Keratinocyte (primary cell): ENCODE data around the gene TPST2. TPM values are rescaled to one million over a fixed set of nuclear protein-coding genes. Genes with fewer than 3 reads are reported as not detected.

ENCODE experiments used
- DNase-seq: peaks from one replicate; pipeline ENCODE4 v3.0.0-alpha.2; 2011; ENCODE audit warnings: low read depth, missing footprints, low spot score
- FAIRE-seq: peaks from 2 replicates; lab custom pipeline; 2011; peaks lifted over from hg19 to GRCh38; lab: Jason Lieb, UNC
- H2AFZ ChIP-seq: 2 replicates; pipeline ENCODE4 v1.6.0; 2012; ENCODE audit warnings: low read length, control low read depth, inconsistent platforms; ENCODE audit not compliant: control insufficient read depth
- H3K27ac ChIP-seq: 2 replicates; pipeline ENCODE4 v1.5.1; 2011; ENCODE audit warnings: low read length; ENCODE audit not compliant: control insufficient read depth, insufficient read depth
- H3K27me3 ChIP-seq: 3 replicates; pipeline ENCODE4 v1.6.0; 2011; ENCODE audit warnings: low read length; ENCODE audit not compliant: control insufficient read depth, insufficient read depth; ENCODE audit errors: extremely low read depth
- H3K36me3 ChIP-seq, 2 experiments: 2 replicates in 1 of 2; 3 replicates in 1 of 2; pipeline ENCODE4 v1.5.1; 2011; ENCODE audit warnings: low read length in 2 of 2, mild to moderate bottlenecking in 1 of 2; ENCODE audit not compliant: control insufficient read depth in 2 of 2, insufficient read depth in 2 of 2; ENCODE audit errors: extremely low read depth in 1 of 2
- H3K4me1 ChIP-seq: 3 replicates; pipeline ENCODE4 v1.5.1; 2011; ENCODE audit warnings: low read length; ENCODE audit not compliant: control insufficient read depth, insufficient read depth; ENCODE audit errors: extremely low read depth
- H3K4me2 ChIP-seq: 3 replicates; pipeline ENCODE4 v1.6.0; 2011; ENCODE audit warnings: low read depth, low read length; ENCODE audit not compliant: control insufficient read depth, insufficient read depth; ENCODE audit errors: extremely low read depth
- H3K4me3 ChIP-seq, 3 experiments: fragments of 200-600 bp in 1 of 3; sonication (generic) in 1 of 3; 2 replicates in 2 of 3; 3 replicates in 1 of 3; pipeline ENCODE4 v1.5.1; 2011 to 2016; ENCODE audit warnings: low read length in 3 of 3, mild to moderate bottlenecking in 3 of 3, control low read depth in 2 of 3, inconsistent platforms in 1 of 3, low read depth in 1 of 3, mixed read lengths in 1 of 3, mixed run types in 1 of 3, moderate library complexity in 1 of 3; ENCODE audit not compliant: control insufficient read depth in 2 of 3, insufficient read depth in 2 of 3; ENCODE audit errors: extremely low read depth in 1 of 3
- H3K79me2 ChIP-seq: 2 replicates; pipeline ENCODE4 v1.6.0; 2012; ENCODE audit warnings: low read length; ENCODE audit not compliant: control insufficient read depth, insufficient read depth
- H3K9ac ChIP-seq: 3 replicates; pipeline ENCODE4 v1.6.0; 2011; ENCODE audit warnings: low read length; ENCODE audit not compliant: control insufficient read depth, insufficient read depth; ENCODE audit errors: extremely low read depth
- H3K9me1 ChIP-seq: 3 replicates; pipeline ENCODE4 v1.6.0; 2011; ENCODE audit warnings: low read length; ENCODE audit not compliant: control insufficient read depth, insufficient read depth; ENCODE audit errors: extremely low read depth
- H3K9me3 ChIP-seq: 2 replicates; pipeline ENCODE4 v1.5.1; 2012; ENCODE audit warnings: low read depth, low read length; ENCODE audit not compliant: control insufficient read depth
- H4K20me1 ChIP-seq: 3 replicates; pipeline ENCODE4 v1.6.0; 2011; ENCODE audit warnings: low read length; ENCODE audit not compliant: control insufficient read depth, insufficient read depth; ENCODE audit errors: extremely low read depth
- EZH2 ChIP-seq: IDR thresholded peaks from one replicate; pipeline ENCODE4 v1.6.1; 2012; ENCODE audit warnings: inconsistent platforms, mild to moderate bottlenecking, low read length, moderate library complexity
- dilution Hi-C: fragments of 300-500 bp; cut with MboI; formaldehyde crosslinking; loops from one replicate; pipeline ENCODE4 v1.7.0; 2020; ENCODE audit warnings: low sequenced_read_pairs; ENCODE audit not compliant: extremely low pct_ligation_motif_present
- polyA plus RNA-seq, 5 experiments: library from polyadenylated mRNA; depleted of rRNA in 3 of 5; stranded (reverse) in 3 of 5; stranded (forward) in 1 of 5; unstranded in 1 of 5; fragments of >200 nt; gene quantifications; 1 replicate in 1 of 5; 2 replicates in 3 of 5; 3 replicates in 1 of 5; pipeline versions ENCODE4 v1.2.1 to v1.2.3, GENCODE V29; 2011 to 2012; ENCODE audit warnings: missing spikeins in 2 of 5, low read depth in 1 of 5, low replicate concordance in 1 of 5
- TF ChIP-seq, protein P1 (sequence below), 3 experiments: IDR thresholded peaks in 1 of 3; conservative IDR thresholded peaks in 1 of 3; optimal IDR thresholded peaks in 1 of 3; 2 replicates in 2 of 3; 3 replicates in 1 of 3; pipeline versions ENCODE3 to v1.5.1; 2011; ENCODE audit warnings: low read length in 3 of 3, mild to moderate bottlenecking in 3 of 3, moderate library complexity in 2 of 3, control low read depth in 1 of 3, inconsistent platforms in 1 of 3; ENCODE audit not compliant: insufficient read depth in 2 of 3; ENCODE audit errors: extremely low read depth in 1 of 3

The TPST2 gene
- polyA plus RNA-seq, 1 donor (not counting 4 experiments of a cell fraction or from before 2014, with no cell fraction given), result 22.4 TPM

- no peaks in the 10 kb centered on the region for H3K79me2 ChIP-seq
- no peaks in the 10 kb centered on the region for H3K27me3 ChIP-seq
- no peak for TF ChIP-seq EZH2
- TF ChIP-seq, protein P1, sequence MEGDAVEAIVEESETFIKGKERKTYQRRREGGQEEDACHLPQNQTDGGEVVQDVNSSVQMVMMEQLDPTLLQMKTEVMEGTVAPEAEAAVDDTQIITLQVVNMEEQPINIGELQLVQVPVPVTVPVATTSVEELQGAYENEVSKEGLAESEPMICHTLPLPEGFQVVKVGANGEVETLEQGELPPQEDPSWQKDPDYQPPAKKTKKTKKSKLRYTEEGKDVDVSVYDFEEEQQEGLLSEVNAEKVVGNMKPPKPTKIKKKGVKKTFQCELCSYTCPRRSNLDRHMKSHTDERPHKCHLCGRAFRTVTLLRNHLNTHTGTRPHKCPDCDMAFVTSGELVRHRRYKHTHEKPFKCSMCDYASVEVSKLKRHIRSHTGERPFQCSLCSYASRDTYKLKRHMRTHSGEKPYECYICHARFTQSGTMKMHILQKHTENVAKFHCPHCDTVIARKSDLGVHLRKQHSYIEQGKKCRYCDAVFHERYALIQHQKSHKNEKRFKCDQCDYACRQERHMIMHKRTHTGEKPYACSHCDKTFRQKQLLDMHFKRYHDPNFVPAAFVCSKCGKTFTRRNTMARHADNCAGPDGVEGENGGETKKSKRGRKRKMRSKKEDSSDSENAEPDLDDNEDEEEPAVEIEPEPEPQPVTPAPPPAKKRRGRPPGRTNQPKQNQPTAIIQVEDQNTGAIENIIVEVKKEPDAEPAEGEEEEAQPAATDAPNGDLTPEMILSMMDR (optimal IDR thresholded peaks at IDR 0.05 in 1 of 3, IDR thresholded peaks at IDR 0.05 in 1 of 3, conservative IDR thresholded peaks at IDR 0.05 in 1 of 3; ENCODE audit: extremely low read depth in 1 of 3, insufficient read depth in 2 of 3, low read length in 3 of 3), result no peak
- FAIRE-seq (no peak), DNase-seq (no peak)
- H3K27ac ChIP-seq, result no peak overlapping the region
- H3K9ac ChIP-seq, result no peak overlapping the region
- H3K9me1 ChIP-seq, result no peaks in the 10 kb centered on the region
- no peak overlapping the region for H3K4me2 ChIP-seq
- no peaks in the 10 kb centered on the region for H4K20me1 ChIP-seq
- no peaks in the 10 kb centered on the region for H3K9me3 ChIP-seq
- H2AFZ ChIP-seq, result no peak overlapping the region
- no peaks in the 10 kb centered on the region for H3K4me1 ChIP-seq
- H3K36me3 ChIP-seq, result no peaks in the 10 kb centered on the region
- no peak overlapping the region for H3K4me3 ChIP-seq
- dilution Hi-C loops, result no loop called here
Observed at GRCh38 chr22:26632422-26633155, 42.7 kb upstream of the TPST2 start.

- H3K4me3 ChIP-seq, result no peak overlapping the region
- no peaks in the 10 kb centered on the region for H3K9me3 ChIP-seq
- FAIRE-seq, result no peak
- no peak overlapping the region for H3K9ac ChIP-seq
- no peak overlapping the region for H2AFZ ChIP-seq
- dilution Hi-C loops, result no loop called here
- H4K20me1 ChIP-seq, result no peaks in the 10 kb centered on the region
- no peak for TF ChIP-seq EZH2
- TF ChIP-seq, protein P1 (optimal IDR thresholded peaks at IDR 0.05 in 1 of 3, IDR thresholded peaks at IDR 0.05 in 1 of 3, conservative IDR thresholded peaks at IDR 0.05 in 1 of 3; ENCODE audit: extremely low read depth in 1 of 3, insufficient read depth in 2 of 3, low read length in 3 of 3), result no peak
- no peak overlapping the region for H3K27ac ChIP-seq
- H3K36me3 ChIP-seq, result no peaks in the 10 kb centered on the region
- H3K9me1 ChIP-seq, result no peaks in the 10 kb centered on the region
- no peak overlapping the region for H3K4me2 ChIP-seq
- H3K4me1 ChIP-seq, result no peaks in the 10 kb centered on the region
- no peak for DNase-seq
- H3K79me2 ChIP-seq, result no peaks in the 10 kb centered on the region
- no peaks in the 10 kb centered on the region for H3K27me3 ChIP-seq
Observed at GRCh38 chr22:26631282-26631681, 41.4 kb upstream of the TPST2 start.
